Measurements from ENCODE around the gene PPARGC1A.

GRCh38 chr4:23814996-23815660, 74.7 kb downstream of the PPARGC1A start:
- no peak for TF ChIP-seq CTCF (IDR thresholded peaks at IDR 0.05)
- no peak for TF ChIP-seq POLR2AphosphoS5 (IDR thresholded peaks at IDR 0.05)
